Endothelial cell (in vitro differentiated cells): ENCODE measurements around the gene PLEKHM2. TPM values are rescaled to one million over a fixed set of nuclear protein-coding genes. Genes with fewer than 3 reads are reported as not detected.
A peak's percentile ranks its signal among the peaks of the same experiment; 100 is the strongest.

ENCODE experiments used
- DNase-seq: peaks from one replicate; pipeline ENCODE4 v3.0.0; 2021; ENCODE audit warnings: low spot score
- H3K27ac Mint-ChIP-seq: one replicate; pipeline ENCODE4 v1.8.0; 2021; ENCODE audit warnings: mixed read lengths, inconsistent platforms; ENCODE audit not compliant: unreplicated experiment
- H3K27me3 Mint-ChIP-seq: one replicate; pipeline ENCODE4 v1.8.0; 2021; ENCODE audit warnings: mild to moderate bottlenecking, moderate library complexity, mixed read lengths, inconsistent platforms; ENCODE audit not compliant: unreplicated experiment
- H3K36me3 Mint-ChIP-seq: one replicate; pipeline ENCODE4 v1.8.0; 2021; ENCODE audit warnings: mild to moderate bottlenecking, low read depth, mixed read lengths, inconsistent platforms; ENCODE audit not compliant: unreplicated experiment
- H3K4me1 Mint-ChIP-seq: one replicate; pipeline ENCODE4 v1.8.0; 2021; ENCODE audit warnings: mild to moderate bottlenecking, mixed read lengths, inconsistent platforms; ENCODE audit not compliant: unreplicated experiment
- H3K4me3 Mint-ChIP-seq: one replicate; pipeline ENCODE4 v1.8.0; 2021; ENCODE audit warnings: mild to moderate bottlenecking, mixed read lengths, inconsistent platforms; ENCODE audit not compliant: unreplicated experiment
- H3K9me3 Mint-ChIP-seq: one replicate; pipeline ENCODE4 v1.8.0; 2021; ENCODE audit warnings: mixed read lengths, inconsistent platforms; ENCODE audit not compliant: unreplicated experiment
- CTCF ChIP-seq: fragments of 200-600 bp; sonication (generic); IDR thresholded peaks from one replicate; pipeline ENCODE4 v1.5.0; 2021; ENCODE audit warnings: antibody characterized with exemption; ENCODE audit not compliant: unreplicated experiment
- total RNA-seq: library from RNA; stranded (reverse); fragmentation: NEBNext Ultra II Directional; extraction: Animal tissue kit (Norgen Biotek cat#: 25700); gene quantifications from one replicate; pipeline ENCODE4 v1.2.1, GENCODE V29; 2021; ENCODE audit not compliant: unreplicated experiment

PLEKHM2 gene
- total RNA-seq, 1 donor from 2014 or later: 82.3 TPM

GRCh38 chr1:15656464-15656863 lies 27.7 kb upstream of the PLEKHM2 start:
- H3K4me3 Mint-ChIP-seq: no peak overlapping the region
- DNase-seq: no peak
- no peak for TF ChIP-seq CTCF
- H3K4me1 Mint-ChIP-seq: peaks cover 18% of the 10 kb centered on the region
- H3K27me3 Mint-ChIP-seq: no peaks in the 10 kb centered on the region
- peaks cover 35% of the 10 kb centered on the region for H3K36me3 Mint-ChIP-seq
- H3K9me3 Mint-ChIP-seq: no peaks in the 10 kb centered on the region
- peak overlapping the region; percentile 100 for H3K27ac Mint-ChIP-seq

- no peak for DNase-seq
- no peaks in the 10 kb centered on the region for H3K27me3 Mint-ChIP-seq
- H3K4me1 Mint-ChIP-seq: peaks cover 18% of the 10 kb centered on the region
Measured at GRCh38 chr1:15657021-15657420, 27.1 kb upstream of the PLEKHM2 start.

GRCh38 chr1:15660151-15660550 lies 24.0 kb upstream of the PLEKHM2 start:
- Mint-ChIP-seq H3K4me1 (peaks cover 18% of the 10 kb centered on the region), H3K36me3 (peaks cover 32% of the 10 kb centered on the region), H3K4me3 (peak overlapping the region; percentile 70), H3K27ac (no peak overlapping the region), H3K9me3 (no peaks in the 10 kb centered on the region), H3K27me3 (no peaks in the 10 kb centered on the region)
- no peak for DNase-seq
- no peak for TF ChIP-seq CTCF

More at GRCh38 chr1:15657021-15657420, 27.1 kb upstream of the PLEKHM2 start:
- Mint-ChIP-seq H3K4me3 (peak overlapping the region; percentile 75), H3K9me3 (no peaks in the 10 kb centered on the region), H3K27ac (peak overlapping the region; percentile 100), H3K36me3 (peaks cover 35% of the 10 kb centered on the region)
- no peak for TF ChIP-seq CTCF

GRCh38 chr1:15662477-15662876 lies 21.6 kb upstream of the PLEKHM2 start:
- Mint-ChIP-seq H3K4me1 (peaks cover 12% of the 10 kb centered on the region), H3K27me3 (no peaks in the 10 kb centered on the region), H3K4me3 (no peak overlapping the region), H3K36me3 (peaks cover 32% of the 10 kb centered on the region), H3K9me3 (no peaks in the 10 kb centered on the region), H3K27ac (no peak overlapping the region)
- no peak for TF ChIP-seq CTCF
- no peak for DNase-seq

GRCh38 chr1:15663925-15664324 lies 20.2 kb upstream of the PLEKHM2 start:
- Mint-ChIP-seq H3K36me3 (peaks cover 28% of the 10 kb centered on the region), H3K4me1 (peaks cover 20% of the 10 kb centered on the region)
- no peak for TF ChIP-seq CTCF

More at GRCh38 chr1:15663925-15664324, 20.2 kb upstream of the PLEKHM2 start:
- Mint-ChIP-seq H3K27ac (no peak overlapping the region), H3K27me3 (no peaks in the 10 kb centered on the region), H3K4me3 (no peak overlapping the region), H3K9me3 (no peaks in the 10 kb centered on the region)
- no peak for DNase-seq
